Stimulated activated CD4-positive, alpha-beta T cell treated with anti-CD3 and anti-CD28 coated beads, Interleukin-1b, Interleukin-23, amount 100 ng/mL, for 4 hours (primary cell): ENCODE results near the gene PPP4R4.

Experiments
- DNase-seq, 2 donors: peaks; one replicate each; pipeline ENCODE4 v3.0.0-alpha.2; 2020; ENCODE audit warnings: low read depth in 2 of 2

Gene PPP4R4

DNA sequence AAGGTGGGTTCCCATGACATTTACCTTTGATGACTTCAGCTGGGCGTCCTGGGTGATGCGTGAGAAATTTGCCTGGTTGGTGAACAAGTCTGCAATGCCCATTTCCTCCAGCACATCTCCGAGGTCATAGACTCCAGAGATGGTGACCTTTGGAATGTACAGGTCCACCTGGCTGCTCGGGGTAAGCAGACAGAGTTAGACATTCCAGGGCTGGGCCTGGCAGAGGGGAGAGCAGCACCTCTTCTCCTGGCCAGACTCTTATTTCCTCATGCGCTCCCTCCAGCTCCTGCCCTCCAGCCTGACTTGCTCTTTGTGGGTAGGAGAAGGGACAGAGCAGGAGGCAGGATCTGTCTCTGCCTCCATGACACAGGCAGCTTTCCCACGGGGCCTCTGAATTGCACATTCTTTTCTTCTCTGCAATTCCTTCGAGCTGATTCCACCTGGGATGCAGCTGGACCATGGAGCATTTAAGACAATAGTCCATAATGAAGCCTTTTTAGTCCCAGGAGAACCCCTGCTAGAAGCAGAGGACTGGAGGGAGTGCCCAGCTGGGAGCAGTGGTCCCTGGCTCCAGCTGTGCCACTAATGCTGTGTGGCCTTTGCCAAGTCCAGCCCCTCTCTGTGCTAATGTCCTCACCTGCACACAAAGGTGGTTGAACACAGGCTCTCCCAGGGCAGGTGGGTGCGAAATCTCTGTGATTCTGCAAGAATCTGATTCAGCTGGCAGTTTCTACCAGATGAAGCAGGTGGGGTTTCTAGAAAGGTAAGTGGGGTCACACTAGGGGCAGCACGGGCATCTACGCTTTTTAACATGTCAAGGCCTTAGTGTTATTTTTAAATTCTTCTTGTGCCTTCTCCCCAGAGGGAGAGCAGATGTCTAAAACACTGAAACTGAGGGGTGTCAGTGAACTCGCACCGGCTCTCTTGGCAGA is 132.2 kb downstream of the PPP4R4 start:
- no peak for DNase-seq

DNA sequence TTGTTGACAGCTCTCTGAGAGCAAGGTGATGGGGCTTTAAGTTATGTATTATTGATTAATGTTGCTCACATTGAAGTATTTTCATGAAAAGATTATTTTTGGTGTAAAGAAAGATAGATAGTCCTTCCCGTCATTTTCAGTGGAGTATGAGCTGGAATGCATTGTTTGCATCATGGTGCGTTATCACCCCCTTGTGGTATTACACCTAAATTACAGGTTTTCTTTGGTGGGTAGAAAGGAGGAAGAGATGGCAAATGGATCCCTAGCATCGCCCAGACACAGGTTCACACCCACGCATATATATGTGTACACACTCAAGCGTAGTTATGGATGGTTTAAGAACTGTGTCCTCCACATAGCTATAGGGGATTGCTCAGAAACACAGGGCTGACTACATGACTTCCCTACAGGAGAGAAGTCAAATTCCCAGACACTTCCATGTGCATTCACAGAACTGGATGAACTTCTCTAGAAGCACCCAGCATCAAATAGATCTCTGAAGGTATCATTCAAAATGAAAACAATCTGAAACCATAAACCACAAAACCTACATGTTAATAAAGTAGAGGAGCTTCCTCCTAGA is 133.4 kb downstream of the PPP4R4 start:
- DNase-seq: no peak

DNA sequence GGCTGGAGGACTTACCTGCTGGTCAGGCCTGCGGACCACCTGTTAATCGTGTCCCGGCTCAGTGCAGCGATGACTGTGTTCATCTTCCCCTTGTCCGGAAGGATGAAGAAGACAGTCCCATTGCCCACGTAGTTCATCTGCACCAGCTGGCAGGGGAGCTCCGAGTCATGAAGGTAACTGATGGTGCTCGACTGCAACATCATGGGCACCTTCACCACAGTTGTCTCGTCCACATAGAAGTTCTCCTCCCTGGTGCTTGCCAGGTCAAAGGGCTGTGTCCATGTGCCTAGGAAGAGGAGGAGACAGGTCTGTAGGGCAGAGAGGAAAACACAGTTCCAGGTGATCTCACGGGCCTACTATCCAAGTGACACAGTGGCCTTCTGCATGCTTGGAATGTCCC is 135.6 kb downstream of the PPP4R4 start:
- no peak for DNase-seq

DNA sequence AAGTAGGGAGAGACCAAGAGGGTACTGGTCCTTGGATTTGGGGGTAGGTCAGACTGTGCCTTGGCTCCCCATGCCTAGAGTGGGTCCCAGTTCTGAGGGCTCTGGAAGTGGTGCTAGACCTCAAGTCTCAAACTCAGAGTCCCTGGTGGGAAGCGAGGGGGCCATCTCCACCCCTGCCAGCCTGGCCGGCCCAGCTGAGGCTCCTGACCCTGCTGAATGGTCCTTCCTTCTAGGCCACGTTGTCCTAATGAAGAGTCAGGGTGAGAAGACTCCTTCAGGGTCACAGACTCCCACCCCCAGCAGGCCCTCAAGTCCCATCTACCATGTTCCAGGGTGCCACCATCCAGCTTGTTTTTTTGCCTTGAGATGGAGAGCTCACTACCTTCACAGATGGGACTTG is 136.1 kb downstream of the PPP4R4 start:
- DNase-seq: no peak

DNA sequence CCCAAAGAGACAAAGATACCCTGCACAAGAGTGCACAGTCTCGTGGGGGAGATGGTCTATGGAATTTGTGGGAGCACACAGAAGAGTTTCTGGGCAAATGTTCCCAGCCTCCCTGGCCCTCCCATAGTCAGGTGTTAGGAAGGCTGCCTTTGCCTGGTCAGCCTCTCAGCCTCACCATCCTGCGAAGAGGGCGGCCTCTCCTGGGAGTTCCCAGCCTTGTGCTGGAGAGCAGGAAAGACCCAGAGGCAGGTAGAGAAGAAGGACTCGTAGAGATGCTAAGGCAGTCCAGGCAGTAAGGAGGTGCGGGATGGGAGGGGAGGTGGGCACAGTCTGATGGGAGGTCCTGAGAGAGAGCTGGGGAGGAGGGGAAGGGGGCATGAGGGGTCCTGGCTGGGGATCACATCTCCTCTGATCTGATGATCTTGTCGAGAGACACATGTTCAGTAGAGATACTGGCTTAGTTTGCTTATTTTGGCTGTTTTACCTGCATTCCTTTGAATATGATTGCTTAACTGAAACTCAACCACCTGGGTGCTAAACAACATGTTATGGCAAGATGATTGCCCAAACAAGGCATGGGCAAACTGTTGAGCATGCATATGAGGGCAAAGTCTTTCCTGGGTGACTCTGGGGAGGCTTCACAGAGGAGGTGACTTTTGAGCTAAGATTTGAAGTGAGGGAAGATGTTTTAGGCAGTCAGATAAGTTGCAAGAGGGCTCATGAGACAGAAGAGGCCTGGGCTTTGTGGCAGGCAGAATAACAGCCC is 138.5 kb downstream of the PPP4R4 start:
- no peak for DNase-seq

DNA sequence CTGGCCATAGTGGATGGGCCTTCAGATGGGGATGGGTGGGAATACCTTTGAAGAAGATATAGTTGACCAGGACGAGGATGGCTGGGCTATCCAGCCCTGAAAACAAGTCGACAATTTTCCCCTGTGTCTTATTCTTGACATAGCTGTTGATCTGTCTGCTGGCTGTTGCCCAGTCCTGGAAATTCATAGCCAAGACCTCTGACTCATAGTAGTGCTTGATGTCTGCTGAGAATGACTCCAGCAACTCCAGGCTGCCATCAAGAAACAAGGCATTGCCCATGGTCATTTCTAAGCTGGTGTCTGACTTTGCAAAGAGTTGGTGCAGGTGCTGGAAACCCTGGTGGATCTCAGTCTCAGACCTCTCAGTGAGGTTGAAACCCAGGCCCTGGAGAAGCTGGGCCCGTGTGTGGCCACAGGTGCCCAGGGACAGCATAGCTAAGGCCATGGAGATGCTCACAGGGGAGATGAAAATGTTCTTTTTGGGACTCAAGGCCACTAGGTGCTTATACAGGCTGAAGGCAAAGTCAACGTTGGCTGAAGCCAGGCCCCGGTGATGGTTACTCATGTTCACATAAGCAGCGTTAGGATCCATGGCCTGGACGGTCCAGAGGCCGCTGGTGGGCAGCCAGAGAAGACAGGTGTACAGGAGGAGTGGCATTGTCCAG is 140.0 kb downstream of the PPP4R4 start:
- no peak for DNase-seq

DNA sequence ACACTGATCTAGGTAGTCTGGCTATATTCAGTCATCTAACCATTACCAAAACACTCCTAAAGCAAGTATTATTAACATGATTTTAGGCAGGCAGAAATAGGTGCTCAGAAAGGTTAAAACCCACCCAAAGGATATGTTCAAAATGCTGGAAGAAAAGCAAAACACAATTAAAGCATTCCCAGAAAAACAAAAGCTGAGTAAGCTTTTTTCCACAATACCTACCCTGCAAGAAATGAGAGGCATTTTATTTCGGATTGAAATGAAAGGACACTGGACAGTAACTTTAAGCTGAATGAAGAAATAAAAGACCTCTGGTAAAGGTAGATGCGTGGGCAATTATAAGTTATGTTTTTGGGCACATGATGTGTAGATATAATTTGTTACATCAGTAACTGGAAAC is 140.8 kb downstream of the PPP4R4 start:
- no peak for DNase-seq

DNA sequence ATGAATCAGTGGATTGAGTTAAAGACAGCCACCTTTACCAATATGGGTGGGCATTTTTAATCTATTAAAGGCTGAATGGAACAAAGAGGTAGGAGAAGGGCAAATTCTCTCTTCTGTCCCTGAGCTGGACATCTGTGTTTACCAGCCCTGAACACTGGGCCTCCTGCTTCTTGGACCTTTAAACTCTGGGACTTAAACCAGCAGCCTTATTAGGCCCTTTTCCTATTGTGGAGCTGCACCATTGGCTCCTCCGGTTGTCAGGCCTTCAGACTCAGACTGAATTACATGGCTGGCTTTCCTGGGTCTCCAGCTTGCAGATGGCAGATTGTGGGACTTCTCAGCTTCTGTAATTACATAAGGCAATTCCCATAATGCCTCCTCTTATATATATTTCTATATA is 142.6 kb downstream of the PPP4R4 start:
- DNase-seq: no peak

DNA sequence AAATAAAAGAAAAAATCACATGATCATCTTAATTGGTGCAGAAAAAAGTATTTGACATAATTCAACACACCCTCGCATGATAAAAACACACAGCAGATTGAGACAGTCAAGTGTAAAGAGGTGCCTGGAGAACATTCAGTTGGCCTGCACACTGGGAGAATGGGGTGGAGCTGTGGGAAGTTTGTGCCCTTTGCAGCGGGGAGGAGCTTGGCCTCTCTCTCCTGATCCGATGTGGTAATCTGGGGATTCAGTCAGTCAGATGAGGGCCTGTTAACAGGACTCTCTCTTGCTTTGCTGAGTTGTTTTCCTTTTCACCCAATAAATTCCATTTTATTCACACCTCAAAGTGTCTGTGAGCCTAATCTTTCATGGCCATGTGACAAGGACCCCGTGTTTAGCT is 143.1 kb downstream of the PPP4R4 start:
- no peak for DNase-seq

DNA sequence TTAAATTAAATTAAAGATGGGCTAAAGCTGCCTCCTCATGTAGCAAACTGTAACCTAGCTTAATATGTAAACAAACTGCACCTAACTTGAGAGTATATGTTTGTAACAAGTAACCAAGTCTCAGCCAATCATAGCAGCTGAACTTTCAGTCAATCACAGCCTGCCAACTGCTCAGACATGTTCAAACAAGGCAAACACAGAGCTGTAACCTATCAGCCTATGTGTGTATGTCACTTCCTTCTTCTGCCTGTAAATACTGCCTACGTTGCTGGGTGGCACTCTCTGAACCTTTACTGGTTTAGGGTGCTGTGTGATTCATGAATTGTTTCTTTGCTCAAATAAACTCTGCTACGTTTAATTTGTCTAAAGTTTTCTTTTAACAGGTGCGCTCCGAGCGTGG is 146.1 kb downstream of the PPP4R4 start:
- no peak for DNase-seq

DNA sequence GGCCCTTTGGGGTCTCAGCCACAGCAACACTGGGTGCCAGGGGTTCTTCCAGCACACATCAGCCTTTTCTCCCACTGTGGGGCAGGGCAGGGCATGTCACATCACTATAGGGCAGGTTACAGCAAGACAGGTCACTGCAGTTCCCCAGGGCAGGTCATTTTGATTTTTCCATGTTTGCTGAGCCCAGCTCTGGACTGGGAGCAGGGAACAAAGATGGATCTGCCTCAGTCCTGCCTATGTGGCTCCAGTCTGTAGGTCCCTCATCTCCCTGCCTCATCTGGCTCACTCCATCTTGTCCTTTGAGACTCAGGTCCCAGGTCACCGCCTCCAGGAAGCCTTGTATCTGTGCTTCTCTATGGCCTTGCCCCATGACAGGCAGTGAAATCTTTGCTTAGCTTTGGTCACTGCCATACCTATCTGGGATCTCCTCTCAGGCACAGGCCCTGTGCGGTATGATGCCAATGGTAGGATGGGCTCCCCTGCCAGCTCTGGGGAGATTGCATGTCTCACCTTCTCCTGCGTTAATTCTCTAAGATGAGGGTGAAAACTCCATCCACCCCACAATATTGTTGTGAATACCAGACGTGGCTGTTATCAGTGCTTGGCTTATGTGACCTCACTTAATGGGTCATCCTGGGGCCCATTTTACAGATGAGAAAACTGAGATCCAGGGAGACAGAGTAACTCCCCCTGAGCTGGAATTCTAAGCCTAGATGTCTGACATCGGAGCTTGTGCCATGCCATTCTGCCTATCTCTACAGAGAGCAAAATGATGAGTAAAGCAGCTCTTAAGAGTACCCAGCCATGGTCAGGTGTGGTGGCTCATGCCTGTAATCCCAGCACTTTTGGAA is 147.5 kb downstream of the PPP4R4 start:
- no peak for DNase-seq

DNA sequence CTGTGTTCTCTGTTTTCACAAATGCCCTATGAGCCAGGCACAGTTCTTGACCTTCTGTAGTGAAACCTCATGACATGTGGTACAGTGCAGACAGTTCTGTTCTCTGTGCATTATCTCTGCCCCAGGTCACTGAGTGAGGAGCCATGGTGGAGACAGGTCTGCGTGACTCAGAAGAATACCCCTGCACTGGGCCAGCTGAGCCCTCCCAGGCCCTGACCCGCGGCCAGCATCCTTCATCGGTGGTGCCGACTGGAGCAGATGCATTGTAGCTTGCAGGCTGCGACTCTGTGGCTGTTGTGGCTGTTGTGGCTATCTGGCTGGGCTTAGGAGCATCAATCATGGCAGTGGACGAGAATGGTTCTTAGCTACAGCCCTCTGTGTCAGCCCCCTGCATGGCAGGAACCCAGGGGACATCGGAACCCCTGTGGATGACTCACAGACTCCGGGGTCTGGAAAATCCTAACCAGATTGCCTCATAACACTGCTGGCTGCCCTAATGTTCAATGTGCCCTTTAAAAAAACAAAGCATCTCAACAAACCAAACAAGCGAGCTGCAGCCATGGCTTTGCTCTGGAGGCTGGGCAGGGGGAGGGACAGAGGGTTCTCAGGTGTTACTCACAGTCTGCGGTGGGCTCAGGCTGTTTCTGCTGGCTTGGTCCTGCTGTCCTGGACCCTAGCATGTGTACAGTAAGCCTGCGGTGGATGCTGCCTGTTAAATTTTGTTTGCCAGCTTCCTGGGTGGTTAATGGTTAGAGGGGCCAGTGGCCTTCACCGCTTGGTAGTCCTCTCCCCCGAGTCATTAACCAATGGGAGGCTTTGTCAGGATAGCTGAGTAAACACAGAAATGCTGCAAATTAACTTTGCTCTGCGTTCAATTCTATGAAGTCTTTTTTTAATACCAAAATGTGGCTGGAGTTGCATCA is 148.8 kb downstream of the PPP4R4 start, which contains the start of gene SERPINA6:
Gene SERPINA6 (minus strand): TSS at position 689 of the 923 bp plus-strand sequence. CDS start 8,688 bp downstream, outside the sequence.
- DNase-seq: no peak

DNA sequence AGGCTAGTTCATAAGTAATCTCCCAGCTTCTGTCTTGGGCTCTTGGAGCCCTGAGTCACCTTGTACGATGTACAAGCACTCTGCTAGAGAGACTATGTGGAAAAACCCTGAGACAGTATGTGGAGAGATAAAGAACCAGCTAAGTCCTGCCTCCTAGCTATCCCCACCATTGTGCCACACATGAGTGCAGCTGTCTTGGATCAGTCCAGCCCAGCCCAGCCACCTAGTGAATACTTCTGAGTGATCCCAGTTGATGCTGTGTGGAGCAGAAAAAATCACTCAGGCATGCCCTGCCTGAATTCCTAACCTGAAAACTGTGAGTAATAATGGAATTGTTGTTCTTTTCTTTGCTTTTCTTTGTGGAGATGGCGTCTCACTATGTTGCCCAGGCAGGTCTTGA is 154.1 kb downstream of the PPP4R4 start:
- no peak for DNase-seq
